HCT116 (cell line): ENCODE measurements around the gene DELE1.

Experiments used
- POLR2A ChIP-seq: IDR thresholded peaks from 2 replicates; pipeline ENCODE4 v1.7.0; 2011; ENCODE audit warnings: borderline replicate concordance; ENCODE audit not compliant: insufficient read depth, insufficient read length; ENCODE audit errors: extremely low read depth
- ZFX ChIP-seq: fragments of 450-650 bp; IDR thresholded peaks from 2 replicates; pipeline ENCODE4 v1.6.1; 2017
- TF ChIP-seq, protein P1 (sequence below), 3 experiments: fragments of 200-600 bp in 1 of 3; sonication (generic) in 1 of 3; IDR thresholded peaks in 2 of 3; conservative IDR thresholded peaks in 1 of 3; 2 replicates each; pipeline ENCODE4 v1.5.1; 2012 to 2017; ENCODE audit warnings: low read depth in 2 of 3, low read length in 2 of 3, antibody characterized with exemption in 1 of 3, borderline replicate concordance in 1 of 3, control low read depth in 1 of 3, mild to moderate bottlenecking in 1 of 3, mixed read lengths in 1 of 3, mixed run types in 1 of 3, moderate library complexity in 1 of 3; ENCODE audit not compliant: insufficient read depth in 1 of 3
- TF ChIP-seq, protein P2 (sequence below): IDR thresholded peaks from 2 replicates; pipeline ENCODE4 v1.6.1; 2012

DNA sequence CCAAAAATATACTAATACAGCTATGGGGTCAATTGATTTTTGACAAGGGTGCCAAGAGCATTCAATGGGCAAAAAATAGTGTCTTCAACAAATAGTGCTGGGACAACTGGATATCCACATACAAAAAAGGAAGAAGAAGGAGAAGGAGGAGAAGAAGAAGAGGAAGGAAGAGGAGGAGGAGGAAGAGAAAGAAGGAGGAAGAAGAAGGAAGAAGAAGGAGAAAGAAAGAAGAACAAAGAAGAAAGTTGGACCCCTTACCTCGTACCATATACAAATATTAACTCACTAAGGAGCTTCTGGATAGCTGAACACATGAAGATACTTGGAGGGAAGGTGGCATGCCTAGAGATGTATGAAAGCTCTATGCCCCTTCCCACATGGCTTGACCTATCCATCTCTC is 17.2 kb upstream of the DELE1 start:
- TF ChIP-seq, protein P1, sequence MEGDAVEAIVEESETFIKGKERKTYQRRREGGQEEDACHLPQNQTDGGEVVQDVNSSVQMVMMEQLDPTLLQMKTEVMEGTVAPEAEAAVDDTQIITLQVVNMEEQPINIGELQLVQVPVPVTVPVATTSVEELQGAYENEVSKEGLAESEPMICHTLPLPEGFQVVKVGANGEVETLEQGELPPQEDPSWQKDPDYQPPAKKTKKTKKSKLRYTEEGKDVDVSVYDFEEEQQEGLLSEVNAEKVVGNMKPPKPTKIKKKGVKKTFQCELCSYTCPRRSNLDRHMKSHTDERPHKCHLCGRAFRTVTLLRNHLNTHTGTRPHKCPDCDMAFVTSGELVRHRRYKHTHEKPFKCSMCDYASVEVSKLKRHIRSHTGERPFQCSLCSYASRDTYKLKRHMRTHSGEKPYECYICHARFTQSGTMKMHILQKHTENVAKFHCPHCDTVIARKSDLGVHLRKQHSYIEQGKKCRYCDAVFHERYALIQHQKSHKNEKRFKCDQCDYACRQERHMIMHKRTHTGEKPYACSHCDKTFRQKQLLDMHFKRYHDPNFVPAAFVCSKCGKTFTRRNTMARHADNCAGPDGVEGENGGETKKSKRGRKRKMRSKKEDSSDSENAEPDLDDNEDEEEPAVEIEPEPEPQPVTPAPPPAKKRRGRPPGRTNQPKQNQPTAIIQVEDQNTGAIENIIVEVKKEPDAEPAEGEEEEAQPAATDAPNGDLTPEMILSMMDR (IDR thresholded peaks at IDR 0.05 in 2 of 3, conservative IDR thresholded peaks at IDR 0.05 in 1 of 3; ENCODE audit: borderline replicate concordance in 1 of 3, insufficient read depth in 1 of 3, low read depth in 2 of 3, low read length in 2 of 3) = no peak
- TF ChIP-seq POLR2A = no peak
- TF ChIP-seq, protein P2, sequence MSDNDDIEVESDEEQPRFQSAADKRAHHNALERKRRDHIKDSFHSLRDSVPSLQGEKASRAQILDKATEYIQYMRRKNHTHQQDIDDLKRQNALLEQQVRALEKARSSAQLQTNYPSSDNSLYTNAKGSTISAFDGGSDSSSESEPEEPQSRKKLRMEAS = no peak
- TF ChIP-seq ZFX = no peak
